ENCODE measurements around the gene GLIS2.

Gene GLIS2

GRCh38 chr16:4380119-4381063 lies 64.5 kb downstream of the GLIS2 start:
- Histone ChIP-seq H3K27ac (no peak overlapping the region), H3K9me3 (ENCODE audit: severe bottlenecking) (no peaks in the 10 kb centered on the region), H3K36me3 (no peaks in the 10 kb centered on the region), H3K27me3 (ENCODE audit: insufficient read depth, low read depth, severe bottlenecking) (no peaks in the 10 kb centered on the region), H3K4me3 (ENCODE audit: low read depth, low read length) (no peak overlapping the region)
- no peak for TF ChIP-seq CTCF (IDR thresholded peaks at IDR 0.05; ENCODE audit: low read depth, low read length)
- DNase-seq, result no peak

- H3K36me3 ChIP-seq, result no peaks in the 10 kb centered on the region
- no peak overlapping the region for H3K4me3 ChIP-seq (ENCODE audit: low read depth, low read length)
- no peak for TF ChIP-seq CTCF (IDR thresholded peaks at IDR 0.05; ENCODE audit: low read depth, low read length)
- no peak overlapping the region for H3K27ac ChIP-seq
- H3K27me3 ChIP-seq (ENCODE audit: insufficient read depth, low read depth, severe bottlenecking), result no peaks in the 10 kb centered on the region
- no peaks in the 10 kb centered on the region for H3K9me3 ChIP-seq (ENCODE audit: severe bottlenecking)
- DNase-seq, result no peak
Observed at GRCh38 chr16:4381072-4381934, 65.4 kb downstream of the GLIS2 start.

- DNase-seq, result no peak
- Histone ChIP-seq H3K27me3 (ENCODE audit: insufficient read depth, low read depth, severe bottlenecking) (no peaks in the 10 kb centered on the region), H3K27ac (no peak overlapping the region; the same call in 1 of the 2 replicates), H3K4me3 (ENCODE audit: low read depth, low read length) (no peak overlapping the region), H3K36me3 (no peaks in the 10 kb centered on the region), H3K9me3 (ENCODE audit: severe bottlenecking) (no peaks in the 10 kb centered on the region)
- no peak for TF ChIP-seq CTCF (IDR thresholded peaks at IDR 0.05; ENCODE audit: low read depth, low read length)
Observed at GRCh38 chr16:4381935-4382794, 66.3 kb downstream of the GLIS2 start.

DNA sequence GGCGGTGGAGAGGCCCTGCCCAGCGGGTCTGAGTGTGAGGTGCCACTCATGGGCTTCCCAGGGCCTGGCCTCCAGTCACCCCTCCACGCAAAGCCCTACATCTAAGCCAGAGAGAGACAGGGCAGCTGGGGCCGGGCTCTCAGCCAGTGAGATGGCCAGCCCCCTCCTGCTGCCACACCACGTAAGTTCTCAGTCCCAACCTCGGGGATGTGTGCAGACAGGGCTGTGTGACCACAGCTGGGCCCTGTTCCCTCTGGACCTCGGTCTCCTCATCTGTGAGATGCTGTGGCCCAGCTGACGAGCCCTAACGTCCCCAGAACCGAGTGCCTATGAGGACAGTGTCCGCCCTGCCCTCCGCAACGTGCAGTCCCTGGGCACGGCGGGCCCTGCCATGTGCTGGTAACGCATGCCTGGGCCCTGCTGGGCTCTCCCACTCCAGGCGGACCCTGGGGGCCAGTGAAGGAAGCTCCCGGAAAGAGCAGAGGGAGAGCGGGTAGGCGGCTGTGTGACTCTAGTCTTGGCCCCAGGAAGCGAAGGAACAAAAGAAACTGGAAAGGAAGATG lies 67.0 kb downstream of the GLIS2 start:
- Histone ChIP-seq H3K9me3 (ENCODE audit: severe bottlenecking) (no peaks in the 10 kb centered on the region), H3K4me3 (ENCODE audit: low read depth, low read length) (no peak overlapping the region), H3K27ac (no peak overlapping the region; the same call in 1 of the 2 replicates), H3K27me3 (ENCODE audit: insufficient read depth, low read depth, severe bottlenecking) (no peaks in the 10 kb centered on the region), H3K36me3 (no peaks in the 10 kb centered on the region)
- no peak for TF ChIP-seq CTCF (IDR thresholded peaks at IDR 0.05; ENCODE audit: low read depth, low read length)
- DNase-seq, result peak; percentile 45

Measured in WERI-Rb-1 (cell line).